NCI-H69 (cell line): ENCODE results near the gene CNST.
"Not testable (repeated sequence)": the region's sequence is repeated elsewhere in the genome, so short reads cannot be mapped to it uniquely, and the experiment has no call there.

Source experiments
- DNase-seq: peaks from one replicate; lab custom pipeline; 2025; lab: John Stamatoyannopoulos, UW

CNST gene

GRCh38 chr1:246587032-246587431, 20.8 kb downstream of the CNST start:
- DNase-seq, result no peak

DNA sequence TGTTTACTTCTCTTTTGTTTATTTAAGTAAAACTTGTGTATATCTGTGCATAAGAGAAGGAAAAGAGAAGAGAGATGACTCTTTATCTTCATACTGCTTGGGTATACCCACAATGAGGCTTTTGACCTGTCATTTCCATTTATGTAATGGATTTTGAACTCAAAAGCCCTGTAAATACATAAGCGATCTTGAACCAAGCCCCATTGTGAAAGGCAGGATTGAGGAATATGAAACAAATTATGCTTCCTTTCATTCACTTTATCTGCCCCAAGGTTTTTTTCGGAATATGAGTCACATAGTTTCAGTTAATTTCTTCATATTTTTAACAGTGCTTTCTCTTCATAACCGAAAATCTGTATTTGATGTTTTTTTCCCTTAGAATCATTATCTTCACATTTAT, 21.4 kb downstream of the CNST start:
- no peak for DNase-seq

- no peak for DNase-seq
These were observed 22.0 kb downstream of the CNST start for GRCh38 chr1:246588159-246588721.

GRCh38 chr1:246589919-246590318, 23.7 kb downstream of the CNST start:
- DNase-seq, result not testable (repeated sequence)

- no peak for DNase-seq
These were observed 24.8 kb downstream of the CNST start for GRCh38 chr1:246591047-246591446.

- DNase-seq, result no peak
These were observed 25.2 kb downstream of the CNST start for GRCh38 chr1:246591504-246591903.

DNA sequence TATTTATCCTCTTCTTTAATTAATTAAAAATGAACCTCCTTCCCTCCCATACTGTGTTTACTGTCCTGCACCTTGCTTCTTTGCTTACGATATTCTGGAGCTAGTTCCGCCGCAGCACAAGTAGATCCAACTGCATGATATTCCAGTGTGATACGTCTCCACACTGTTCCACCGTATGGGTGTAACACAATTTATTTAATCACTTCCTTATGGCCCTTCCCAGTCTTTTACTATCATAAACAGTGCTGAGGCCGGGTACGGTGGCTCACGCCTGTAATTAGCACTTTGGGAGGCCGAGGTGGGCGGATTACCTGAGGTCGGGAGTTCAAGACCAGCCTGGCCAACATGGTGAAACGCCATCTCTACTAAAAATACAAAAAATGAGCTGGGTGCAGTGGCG, 25.7 kb downstream of the CNST start:
- peak; percentile 32 for DNase-seq

DNA sequence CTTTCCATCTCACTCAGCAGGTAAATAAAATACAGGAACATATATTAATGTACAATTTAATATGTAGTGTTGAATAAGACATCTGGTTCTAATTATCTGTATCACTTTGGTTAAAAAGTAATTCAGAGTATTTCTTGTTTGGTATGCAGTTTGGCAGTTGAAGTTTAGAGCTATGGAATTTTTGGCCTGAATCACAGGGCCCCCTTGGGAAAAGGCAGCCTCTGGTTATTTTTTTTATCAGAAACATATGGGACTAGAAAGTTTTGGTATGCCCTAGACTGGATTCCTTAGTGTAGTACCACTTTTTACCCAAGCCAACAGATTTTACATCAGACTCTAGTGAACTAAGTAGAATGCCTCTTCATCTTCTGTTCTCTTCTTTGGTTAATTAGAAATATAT, 26.4 kb downstream of the CNST start:
- no peak for DNase-seq

GRCh38 chr1:246595146-246595545, 28.9 kb downstream of the CNST start:
- DNase-seq, result no peak

- DNase-seq, result peak; percentile 17
These were observed 31.1 kb downstream of the CNST start for GRCh38 chr1:246597340-246597739.

GRCh38 chr1:246597971-246598370, 31.7 kb downstream of the CNST start:
- DNase-seq, result no peak

GRCh38 chr1:246599315-246599714, 33.1 kb downstream of the CNST start:
- DNase-seq, result no peak

- no peak for DNase-seq
These were observed 34.3 kb downstream of the CNST start for GRCh38 chr1:246600579-246600978.

DNA sequence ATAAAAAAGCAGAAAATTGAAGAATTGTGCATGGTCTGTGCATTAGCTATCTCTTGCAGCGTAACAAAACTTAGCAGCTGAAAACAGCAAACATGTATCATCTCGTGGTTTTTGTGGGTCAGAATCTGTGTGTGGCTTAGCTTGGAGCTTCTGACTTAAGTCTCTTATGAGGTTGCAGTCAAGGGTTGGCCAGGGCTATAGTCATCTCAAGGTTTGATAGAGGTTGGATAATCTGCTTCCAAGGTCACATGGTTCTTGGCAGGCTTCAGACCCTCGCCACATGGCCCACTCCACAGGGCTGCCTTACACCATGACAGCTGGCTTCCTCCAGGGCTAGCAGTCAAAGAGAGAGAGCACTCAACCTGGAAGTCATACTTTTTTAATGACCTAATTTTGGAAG, 35.9 kb downstream of the CNST start:
- peak; percentile 7 for DNase-seq

DNA sequence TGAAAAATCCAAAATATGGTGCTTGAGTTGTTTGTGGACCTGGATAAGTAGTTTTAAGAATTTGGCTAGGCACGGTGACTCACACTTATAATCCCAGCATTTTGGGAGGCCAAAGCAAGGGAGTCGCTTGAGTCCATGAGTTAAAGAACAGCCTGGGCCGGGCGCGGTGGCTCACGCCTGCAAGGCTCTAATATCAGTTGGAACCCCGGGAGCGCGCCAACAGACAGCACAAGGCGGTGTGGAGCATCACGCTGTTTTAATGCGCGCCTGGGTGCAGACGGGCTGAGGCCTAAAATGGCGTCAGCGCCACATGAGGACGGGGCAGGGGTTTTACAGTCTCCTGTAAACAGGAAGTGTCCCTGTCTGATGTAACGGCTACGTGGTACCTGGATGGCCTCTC, 39.0 kb downstream of the CNST start:
- not testable (repeated sequence) for DNase-seq

- DNase-seq, result no peak
These were observed 41.2 kb downstream of the CNST start for GRCh38 chr1:246607462-246607861.

DNA sequence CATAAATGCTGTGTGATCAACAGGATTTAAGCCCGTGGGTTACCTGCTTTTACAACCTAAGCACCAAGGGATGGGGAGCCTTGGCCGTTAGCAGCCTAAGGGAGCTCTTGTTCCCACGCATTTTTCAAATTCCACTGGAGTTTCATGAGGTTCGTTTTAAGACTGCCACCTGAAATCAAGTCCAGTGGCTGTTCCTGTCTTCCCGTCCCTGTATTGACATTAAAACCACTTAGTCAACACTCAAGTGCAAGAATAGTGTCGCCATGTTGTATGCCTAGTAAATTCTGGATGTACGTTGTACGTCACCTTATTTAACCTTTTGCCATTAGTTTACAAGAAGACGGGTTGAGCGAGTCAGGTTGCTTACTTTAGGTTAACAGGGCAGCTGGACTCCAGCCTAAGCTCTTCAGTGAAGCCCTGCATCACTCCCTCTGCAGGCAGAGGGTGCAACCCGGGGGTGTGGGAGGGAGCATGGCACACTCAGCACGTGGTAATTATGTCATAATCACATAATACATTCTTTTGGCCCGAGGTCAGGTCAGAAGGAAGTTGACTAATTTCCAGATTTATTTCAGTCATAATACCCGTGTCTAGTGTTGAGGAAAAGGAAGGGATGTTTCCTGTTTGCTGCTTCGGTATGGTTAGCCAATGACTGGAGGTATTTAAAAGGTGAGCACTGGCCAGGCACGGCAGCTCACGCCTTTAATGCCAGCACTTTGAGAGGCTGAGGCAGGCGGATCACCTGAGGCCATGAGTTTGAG, 42.5 kb downstream of the CNST start:
- peak; percentile 77 for DNase-seq

DNA sequence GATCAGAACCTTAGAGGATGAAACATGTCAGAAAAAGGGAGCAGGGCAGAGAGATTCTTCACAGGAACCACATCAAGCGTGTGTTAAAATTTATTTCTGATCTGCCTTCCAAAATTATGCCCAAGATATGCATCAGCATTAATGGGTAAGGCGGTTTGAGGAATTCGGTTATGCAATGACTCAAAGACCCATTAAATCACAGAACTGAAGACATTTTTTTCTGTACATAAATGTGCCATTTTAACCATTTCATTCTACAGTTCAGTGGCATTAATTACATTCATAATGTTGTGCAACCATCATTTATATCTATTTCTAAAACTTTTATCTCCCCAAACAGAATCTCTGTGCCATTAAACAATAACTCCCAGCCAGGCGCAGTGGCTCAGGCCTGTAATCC, 43.4 kb downstream of the CNST start:
- no peak for DNase-seq

- no peak for DNase-seq
These were observed 47.0 kb downstream of the CNST start for GRCh38 chr1:246613096-246613758.

GRCh38 chr1:246617156-246617555, 50.9 kb downstream of the CNST start:
- DNase-seq, result no peak

- DNase-seq, result no peak
These were observed 51.5 kb downstream of the CNST start for GRCh38 chr1:246617768-246618167.

GRCh38 chr1:246618240-246618808, 52.1 kb downstream of the CNST start:
- peak; percentile 36 for DNase-seq

- no peak for DNase-seq
These were observed 55.9 kb downstream of the CNST start for GRCh38 chr1:246622035-246622652.
